Lower lobe of right lung (tissue), 2 donors: Measurements from ENCODE around the gene UBA52. TPM values are rescaled to one million over a fixed set of nuclear protein-coding genes. Genes with fewer than 3 reads are reported as not detected.

Experiments
- ATAC-seq, 2 donors: fragments of 200-7000 bp; cut with Tn5 transposase; one replicate each; pipeline ENCODE4 v1.9.1; 2020 to 2022; ENCODE audit warnings: mild to moderate bottlenecking in 2 of 2, moderate library complexity in 2 of 2
- DNase-seq: peaks from one replicate; pipeline ENCODE4 v3.0.0-alpha.2; 2020
- H3K27ac ChIP-seq: fragments of 200-600 bp; one replicate; pipeline ENCODE4 v1.8.0; 2022
- H3K27me3 ChIP-seq: fragments of 200-600 bp; one replicate; pipeline ENCODE4 v1.8.0; 2022; ENCODE audit warnings: low read depth
- H3K36me3 ChIP-seq: fragments of 200-600 bp; one replicate; pipeline ENCODE4 v1.8.0; 2022; ENCODE audit warnings: mild to moderate bottlenecking
- H3K4me1 ChIP-seq: fragments of 200-600 bp; one replicate; pipeline ENCODE4 v1.8.0; 2022
- H3K4me3 ChIP-seq: fragments of 200-600 bp; one replicate; pipeline ENCODE4 v1.8.0; 2022; ENCODE audit warnings: mild to moderate bottlenecking
- H3K9me3 ChIP-seq: fragments of 200-600 bp; one replicate; pipeline ENCODE4 v1.8.0; 2022
- CTCF ChIP-seq: fragments of 200-600 bp; IDR thresholded peaks from one replicate; pipeline ENCODE4 v1.8.0; 2022; ENCODE audit warnings: antibody characterized with exemption, mild to moderate bottlenecking
- intact Hi-C: fragments of 100-400 bp; cut with DNase I; formaldehyde crosslinking; loops from one replicate; pipeline ENCODE4 v1.11.0; 2022
- total RNA-seq: library from RNA; stranded (reverse); fragmentation: NEBNext Ultra II Directional; extraction: Animal tissue kit (Norgen Biotek cat#: 25700); gene quantifications from one replicate; pipeline ENCODE4 v1.2.1, GENCODE V29; 2021
- donor health status: DM: no; HTN: yes; CAD: no; lungs with severe emphysema.

The UBA52 gene
- total RNA-seq, 1 donor from 2014 or later: 884 TPM

- ATAC-seq (no peak), DNase-seq (no peak)
- Histone ChIP-seq H3K9me3 (no peaks in the 10 kb centered on the region), H3K27ac (no peak overlapping the region), H3K27me3 (no peaks in the 10 kb centered on the region), H3K4me1 (no peaks in the 10 kb centered on the region), H3K36me3 (peaks cover 23% of the 10 kb centered on the region), H3K4me3 (no peak overlapping the region)
- no peak for TF ChIP-seq CTCF
- intact Hi-C loops: no loop called here
Observed at GRCh38 chr19:18580311-18580710, 8.7 kb downstream of the UBA52 start.

- H3K9me3 ChIP-seq: no peaks in the 10 kb centered on the region
- peaks cover 23% of the 10 kb centered on the region for H3K4me1 ChIP-seq
- intact Hi-C loops: no loop called here
- no peaks in the 10 kb centered on the region for H3K27me3 ChIP-seq
- H3K27ac ChIP-seq: no peak overlapping the region
- no peak overlapping the region for H3K4me3 ChIP-seq
- TF ChIP-seq CTCF: no peak
- peaks cover 10% of the 10 kb centered on the region for H3K36me3 ChIP-seq
- DNase-seq: no peak
- ATAC-seq: no peak
Observed at GRCh38 chr19:18586306-18586705, 14.6 kb downstream of the UBA52 start.

- Histone ChIP-seq H3K4me1 (peaks cover 23% of the 10 kb centered on the region), H3K4me3 (no peak overlapping the region), H3K27ac (no peak overlapping the region), H3K27me3 (no peaks in the 10 kb centered on the region), H3K36me3 (peaks cover 10% of the 10 kb centered on the region), H3K9me3 (no peaks in the 10 kb centered on the region)
- TF ChIP-seq CTCF: no peak
- DNase-seq (no peak), ATAC-seq (no peak)
- intact Hi-C loops: no loop called here
Observed at GRCh38 chr19:18587561-18587960, 15.9 kb downstream of the UBA52 start.

GRCh38 chr19:18587962-18588610, 16.4 kb downstream of the UBA52 start:
- H3K27ac ChIP-seq: peak overlapping the region; percentile 89
- H3K9me3 ChIP-seq: no peaks in the 10 kb centered on the region
- no peak for TF ChIP-seq CTCF
- H3K4me3 ChIP-seq: peak overlapping the region; percentile 97
- ATAC-seq: no peak
- H3K27me3 ChIP-seq: no peaks in the 10 kb centered on the region
- no peak for DNase-seq
- peaks cover 23% of the 10 kb centered on the region for H3K4me1 ChIP-seq
- intact Hi-C loops: no loop called here
- H3K36me3 ChIP-seq: peaks cover 10% of the 10 kb centered on the region

- Histone ChIP-seq H3K4me1 (peaks cover 23% of the 10 kb centered on the region), H3K27me3 (no peaks in the 10 kb centered on the region), H3K36me3 (peaks cover 10% of the 10 kb centered on the region), H3K9me3 (no peaks in the 10 kb centered on the region), H3K4me3 (peak within 1 kb of the TSS; percentile 97), H3K27ac (peak within 1 kb of the TSS; percentile 89)
- peak; percentile 89 for DNase-seq
- peak; percentile 95 to 96 for ATAC-seq
- peak; percentile 95 for TF ChIP-seq CTCF
- intact Hi-C loops: no loop called here
Observed at GRCh38 chr19:18588611-18589379, 17.1 kb downstream of the UBA52 start, which contains the start of gene REX1BD. REX1BD (plus strand) TSS chr19:18588798; CDS start chr19:18588802, 4 bp downstream.
